Measurements from ENCODE around the gene COA8.

GRCh38 chr14:103629503-103630121 lies 66.9 kb downstream of the COA8 start:
- TF ChIP-seq CTCF (IDR thresholded peaks at IDR 0.05) = no peak
- no peak for TF ChIP-seq POLR2A (IDR thresholded peaks at IDR 0.05)
- TF ChIP-seq POLR2AphosphoS5 (IDR thresholded peaks at IDR 0.05) = peak in 1 of 3 donors; percentile 8

All from transverse colon (tissue), 4 donors.